Neural crest cell (in vitro differentiated cells): ENCODE data around the gene FRMD4B. TPM values are rescaled to one million over a fixed set of nuclear protein-coding genes. Genes with fewer than 3 reads are reported as not detected.

ENCODE experiments used
- DNase-seq: peaks from one replicate; pipeline ENCODE4 v3.0.0; 2021; ENCODE audit warnings: low read depth, mixed read lengths, low spot score
- H3K27ac Mint-ChIP-seq: one replicate; pipeline ENCODE4 v1.8.0; 2021; ENCODE audit warnings: mild to moderate bottlenecking, mixed read lengths; ENCODE audit not compliant: unreplicated experiment
- H3K27me3 Mint-ChIP-seq: 2 replicates; pipeline ENCODE4 v1.8.0; 2021; ENCODE audit warnings: low read depth, mild to moderate bottlenecking, mixed read lengths
- H3K36me3 Mint-ChIP-seq: 2 replicates; pipeline ENCODE4 v1.8.0; 2021; ENCODE audit warnings: low read depth, mild to moderate bottlenecking, mixed read lengths
- H3K4me1 Mint-ChIP-seq: 2 replicates; pipeline ENCODE4 v1.8.0; 2021; ENCODE audit warnings: mixed read lengths
- H3K4me3 Mint-ChIP-seq: one replicate; pipeline ENCODE4 v1.8.0; 2021; ENCODE audit warnings: mild to moderate bottlenecking, mixed read lengths
- H3K9me3 Mint-ChIP-seq: 2 replicates; pipeline ENCODE4 v1.8.0; 2021; ENCODE audit warnings: mixed read lengths
- total RNA-seq: library from RNA; stranded (reverse); gene quantifications from 2 replicates; pipeline ENCODE4 v1.2.1, GENCODE V29; 2021
- TF ChIP-seq, protein P1 (sequence below): fragments of 200-600 bp; sonication (generic); conservative IDR thresholded peaks from 2 replicates; pipeline ENCODE4 v1.5.0; 2021; ENCODE audit warnings: antibody characterized with exemption, mild to moderate bottlenecking

The FRMD4B gene
- total RNA-seq, 1 donor from 2014 or later: 17.2 TPM

DNA sequence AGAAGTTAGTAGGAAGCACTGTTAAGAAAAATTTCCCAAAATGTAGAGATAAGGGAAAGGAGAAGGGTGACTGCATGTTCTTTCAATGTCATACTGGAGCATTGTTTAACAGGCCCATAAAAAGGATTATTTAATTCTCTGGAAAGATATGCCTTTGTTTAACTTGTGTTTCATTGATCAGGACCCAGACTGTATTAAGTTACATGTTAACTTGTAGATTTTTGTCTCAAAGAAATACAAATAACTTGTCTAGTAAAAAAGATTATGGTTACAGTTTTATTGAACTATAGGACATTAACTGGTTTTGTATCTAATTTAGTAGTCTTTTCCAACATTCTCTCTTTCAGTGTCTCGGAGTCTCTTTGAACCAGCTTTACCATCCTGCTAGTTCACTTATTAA lies 213.8 kb downstream of the FRMD4B start:
- peaks cover 15% of the 10 kb centered on the region for H3K36me3 Mint-ChIP-seq
- H3K9me3 Mint-ChIP-seq: no peaks in the 10 kb centered on the region
- DNase-seq: no peak
- no peak overlapping the region for H3K27ac Mint-ChIP-seq
- no peaks in the 10 kb centered on the region for H3K27me3 Mint-ChIP-seq
- TF ChIP-seq, protein P1, sequence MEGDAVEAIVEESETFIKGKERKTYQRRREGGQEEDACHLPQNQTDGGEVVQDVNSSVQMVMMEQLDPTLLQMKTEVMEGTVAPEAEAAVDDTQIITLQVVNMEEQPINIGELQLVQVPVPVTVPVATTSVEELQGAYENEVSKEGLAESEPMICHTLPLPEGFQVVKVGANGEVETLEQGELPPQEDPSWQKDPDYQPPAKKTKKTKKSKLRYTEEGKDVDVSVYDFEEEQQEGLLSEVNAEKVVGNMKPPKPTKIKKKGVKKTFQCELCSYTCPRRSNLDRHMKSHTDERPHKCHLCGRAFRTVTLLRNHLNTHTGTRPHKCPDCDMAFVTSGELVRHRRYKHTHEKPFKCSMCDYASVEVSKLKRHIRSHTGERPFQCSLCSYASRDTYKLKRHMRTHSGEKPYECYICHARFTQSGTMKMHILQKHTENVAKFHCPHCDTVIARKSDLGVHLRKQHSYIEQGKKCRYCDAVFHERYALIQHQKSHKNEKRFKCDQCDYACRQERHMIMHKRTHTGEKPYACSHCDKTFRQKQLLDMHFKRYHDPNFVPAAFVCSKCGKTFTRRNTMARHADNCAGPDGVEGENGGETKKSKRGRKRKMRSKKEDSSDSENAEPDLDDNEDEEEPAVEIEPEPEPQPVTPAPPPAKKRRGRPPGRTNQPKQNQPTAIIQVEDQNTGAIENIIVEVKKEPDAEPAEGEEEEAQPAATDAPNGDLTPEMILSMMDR: no peak
- H3K4me3 Mint-ChIP-seq: no peak overlapping the region
- peaks cover 10% of the 10 kb centered on the region for H3K4me1 Mint-ChIP-seq

DNA sequence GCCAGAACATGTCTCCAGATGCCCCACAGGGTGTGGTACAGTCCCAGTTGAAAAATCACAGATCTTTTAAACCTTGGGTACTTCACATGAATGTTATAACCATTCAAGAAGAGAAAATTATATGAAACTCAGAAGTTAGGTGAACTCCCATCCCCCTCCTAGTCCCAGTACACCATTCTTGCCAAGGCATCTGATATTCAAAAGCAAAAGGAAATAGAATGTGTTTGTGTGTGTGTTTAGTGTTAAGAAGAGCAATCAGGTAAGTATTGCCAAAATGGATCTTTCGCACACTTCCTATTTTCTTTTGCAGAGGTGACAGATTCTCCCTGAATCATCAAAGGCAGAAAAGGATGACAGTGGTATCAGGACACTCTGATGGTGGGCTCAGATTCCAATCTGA lies 219.4 kb downstream of the FRMD4B start:
- Mint-ChIP-seq H3K27ac (no peak overlapping the region), H3K4me3 (no peak overlapping the region), H3K4me1 (peaks cover 5% of the 10 kb centered on the region), H3K36me3 (no peaks in the 10 kb centered on the region), H3K9me3 (no peaks in the 10 kb centered on the region), H3K27me3 (no peaks in the 10 kb centered on the region)
- TF ChIP-seq, protein P1: no peak
- no peak for DNase-seq

DNA sequence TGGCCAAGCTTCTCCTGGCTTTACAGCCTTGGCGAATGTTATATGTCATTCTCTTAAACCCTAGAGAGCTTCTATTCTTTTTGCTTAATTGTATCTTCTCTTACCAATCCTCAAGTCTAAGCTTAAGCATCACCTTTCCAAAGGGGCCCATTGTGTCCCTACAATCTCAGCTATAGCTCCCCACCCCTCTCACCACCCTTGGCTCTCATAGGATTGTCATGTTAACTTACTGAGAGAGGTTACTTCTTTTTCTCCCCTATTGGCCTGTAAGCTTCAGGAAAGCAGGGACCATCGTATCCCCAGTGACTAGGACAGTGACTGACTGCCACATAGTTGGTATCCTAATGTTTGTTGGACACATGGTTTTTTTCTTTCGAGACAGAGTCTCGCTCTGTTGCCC lies 220.1 kb downstream of the FRMD4B start:
- TF ChIP-seq, protein P1: no peak
- Mint-ChIP-seq H3K27me3 (no peaks in the 10 kb centered on the region), H3K9me3 (no peaks in the 10 kb centered on the region), H3K36me3 (no peaks in the 10 kb centered on the region), H3K4me3 (no peak overlapping the region), H3K4me1 (peaks cover 5% of the 10 kb centered on the region), H3K27ac (no peak overlapping the region)
- DNase-seq: no peak

DNA sequence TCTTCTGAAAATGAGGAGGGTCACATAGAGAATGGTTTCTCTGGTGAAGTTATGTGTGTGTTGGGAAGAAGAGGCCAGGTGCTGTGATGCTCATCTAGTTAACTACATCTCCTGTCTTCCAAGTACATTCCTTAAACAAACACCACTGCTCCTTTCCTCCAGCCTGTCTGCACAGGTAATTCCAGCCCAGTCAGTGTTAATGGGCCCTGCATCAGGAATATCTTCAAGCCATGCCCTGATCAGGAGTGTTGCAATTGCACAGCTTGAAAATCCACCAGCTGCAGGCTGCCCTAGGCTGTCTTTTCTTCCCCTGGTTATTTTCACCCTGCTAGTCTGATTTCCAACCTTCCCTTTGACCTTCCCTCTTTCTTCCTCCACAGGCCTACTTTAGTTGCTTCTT lies 221.6 kb downstream of the FRMD4B start:
- Mint-ChIP-seq H3K4me1 (peaks cover 5% of the 10 kb centered on the region), H3K27me3 (no peaks in the 10 kb centered on the region), H3K27ac (no peak overlapping the region), H3K4me3 (no peak overlapping the region), H3K9me3 (no peaks in the 10 kb centered on the region), H3K36me3 (no peaks in the 10 kb centered on the region)
- no peak for DNase-seq
- TF ChIP-seq, protein P1: no peak

DNA sequence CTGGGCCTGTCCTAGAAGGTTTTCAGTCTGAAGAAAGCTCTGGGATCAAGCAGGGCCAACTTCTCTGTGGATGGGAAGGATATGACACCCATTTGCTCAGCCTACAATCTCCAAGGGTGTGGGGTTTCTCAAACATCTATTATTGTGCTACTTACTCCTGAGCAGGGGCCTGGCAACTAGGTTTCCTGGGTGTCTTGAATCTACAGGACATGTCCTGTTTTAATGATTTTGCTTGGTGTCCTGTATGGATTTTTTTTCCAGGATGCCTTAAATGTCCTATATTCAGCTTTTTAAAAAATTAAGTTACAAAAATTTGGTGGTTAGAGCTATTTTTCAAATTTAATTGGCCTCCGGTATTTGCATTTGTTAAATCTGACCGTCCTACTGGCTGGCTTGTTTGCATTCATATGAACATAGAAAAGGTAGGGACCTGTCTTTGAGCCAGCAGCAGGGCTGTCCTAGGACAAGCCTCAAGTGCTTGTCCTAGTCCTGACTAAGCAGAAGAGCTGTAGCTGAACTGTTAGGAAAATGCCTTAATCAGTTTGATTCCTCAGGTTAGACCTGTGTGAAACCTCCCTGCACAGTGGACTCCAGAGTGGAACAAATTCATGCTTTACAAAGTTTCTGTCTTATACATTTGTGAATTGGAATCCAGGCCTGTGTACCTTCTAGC lies 223.4 kb downstream of the FRMD4B start:
- no peak overlapping the region for H3K4me3 Mint-ChIP-seq
- H3K9me3 Mint-ChIP-seq: no peaks in the 10 kb centered on the region
- H3K4me1 Mint-ChIP-seq: peaks cover 5% of the 10 kb centered on the region
- TF ChIP-seq, protein P1: no peak
- H3K36me3 Mint-ChIP-seq: no peaks in the 10 kb centered on the region
- no peak overlapping the region for H3K27ac Mint-ChIP-seq
- no peak for DNase-seq
- no peaks in the 10 kb centered on the region for H3K27me3 Mint-ChIP-seq
